Lung (tissue), 12 donors: Measurements from ENCODE around the gene RBM10. TPM values are rescaled to one million over a fixed set of nuclear protein-coding genes. Genes with fewer than 3 reads are reported as not detected.

Experiments
- ATAC-seq: fragments of 200-7000 bp; cut with Tn5 transposase; one replicate; pipeline ENCODE4 v1.9.1; 2020; ENCODE audit warnings: moderate number of reproducible peaks; ENCODE audit not compliant: insufficient read depth, low FRiP score
- DNase-seq, 3 donors: peaks; one replicate each; pipeline ENCODE4 v3.0.0-alpha.2; 2013 to 2017
- H3K27ac ChIP-seq, 2 donors: one replicate each; pipeline ENCODE4 v1.5.1; 2013; ENCODE audit warnings: mild to moderate bottlenecking in 2 of 2, moderate library complexity in 2 of 2, control low read depth in 1 of 2, inconsistent platforms in 1 of 2, low read depth in 1 of 2, low read length in 1 of 2
- H3K27me3 ChIP-seq, 3 donors: one replicate each; pipeline ENCODE4 v1.5.1; 2013; ENCODE audit warnings: low read length in 2 of 3; ENCODE audit not compliant: control insufficient read depth in 3 of 3, insufficient read depth in 3 of 3
- H3K36me3 ChIP-seq, 4 donors: one replicate each; pipeline ENCODE4 v1.5.1; 2013; ENCODE audit warnings: low read length in 4 of 4, mild to moderate bottlenecking in 1 of 4, moderate library complexity in 1 of 4; ENCODE audit not compliant: control insufficient read depth in 4 of 4, insufficient read depth in 4 of 4
- H3K4me1 ChIP-seq, 5 donors: one replicate each; pipeline ENCODE4 v1.5.1; 2013; ENCODE audit warnings: low read length in 5 of 5, mild to moderate bottlenecking in 2 of 5, moderate library complexity in 1 of 5; ENCODE audit not compliant: control insufficient read depth in 5 of 5, insufficient read depth in 5 of 5
- H3K4me3 ChIP-seq: one replicate; pipeline ENCODE4 v1.5.1; 2013; ENCODE audit warnings: mild to moderate bottlenecking, control low read depth, moderate library complexity
- H3K9ac ChIP-seq, 2 donors: one replicate each; pipeline ENCODE4 v1.5.1; 2013; ENCODE audit warnings: low read length in 2 of 2, control low read depth in 1 of 2; ENCODE audit not compliant: insufficient read depth in 1 of 2
- H3K9me3 ChIP-seq, 4 donors: one replicate each; pipeline ENCODE4 v1.5.1; 2013; ENCODE audit warnings: low read length in 3 of 4, mild to moderate bottlenecking in 1 of 4, moderate library complexity in 1 of 4; ENCODE audit not compliant: control insufficient read depth in 4 of 4, insufficient read depth in 3 of 4
- CTCF ChIP-seq: IDR thresholded peaks from 2 replicates; pipeline ENCODE4 v1.5.1; 2012; ENCODE audit warnings: mild to moderate bottlenecking; ENCODE audit errors: control extremely low read depth, extremely low read depth
- WGBS, 2 donors: extraction: QIAGEN DNeasy Blood & Tissue Kit; methylation state at CpG; one replicate each; pipeline ENCODE4 v1.1.7; 2013; 5-methylcytosine and 5-hydroxymethylcytosine counted together
- polyA plus RNA-seq, 2 donors: library from polyadenylated mRNA; stranded (reverse); fragments of 200-250 nt; gene quantifications; one replicate each; pipeline ENCODE4 v1.2.1, GENCODE V29; 2013
- total RNA-seq, 2 donors: library from RNA; depleted of rRNA in 1 of 2; stranded (reverse); fragments of >200 nt in 1 of 2; gene quantifications; one replicate each; pipeline ENCODE4 v1.2.1, GENCODE V29; 2014 to 2021
- donor health status: control.
- donor health status: control.
- donor health status: Bipolar disorder and iron deficiency.
- donor health status: healthy.
- donor health status: DM: yes; HTN: yes; CAD: no.

The RBM10 gene
- total and polyA plus RNA-seq, 4 donors, result 22.2 to 38.6 (median 30.5) TPM

GRCh38 chrX:47224896-47225290 is 79.9 kb downstream of the RBM10 start:
- WGBS, 2 donors, result 95 to 100% methylated on average over 4 of the region's 4 CpGs
- no peak for TF ChIP-seq CTCF
- peaks cover 0 to 2% (median 0%) of the 10 kb centered on the region in 4 donors for H3K9me3 ChIP-seq
- DNase-seq (no peak), ATAC-seq (no peak)
- peaks cover 22 to 42% (median 31%) of the 10 kb centered on the region in 4 donors for H3K36me3 ChIP-seq
- H3K27ac ChIP-seq, result no peak overlapping the region
- H3K27me3 ChIP-seq, result peaks cover 0 to 10% (median 0%) of the 10 kb centered on the region in 3 donors
- peaks cover 0 to 8% (median 6%) of the 10 kb centered on the region in 5 donors for H3K4me1 ChIP-seq
- H3K4me3 ChIP-seq, result no peak overlapping the region
- no peak overlapping the region for H3K9ac ChIP-seq

DNA sequence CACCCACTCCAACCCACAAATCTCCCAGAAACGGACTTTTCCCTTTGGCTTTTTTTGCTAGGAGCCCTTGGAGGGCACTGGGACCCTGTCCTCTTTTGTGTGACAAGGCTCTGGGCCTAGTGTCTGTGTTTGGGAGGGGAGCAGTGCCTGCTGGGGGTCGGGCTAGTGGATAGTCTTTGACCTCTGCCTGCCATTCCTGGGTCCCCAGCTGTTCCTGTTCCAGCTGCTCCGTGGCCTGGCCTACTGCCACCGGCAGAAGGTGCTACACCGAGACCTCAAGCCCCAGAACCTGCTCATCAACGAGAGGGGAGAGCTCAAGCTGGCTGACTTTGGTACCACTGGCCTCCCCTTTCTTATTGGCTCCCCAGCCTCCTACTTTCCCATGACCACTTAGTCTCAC is 81.0 kb downstream of the RBM10 start:
- 91 to 92% methylated on average over 3 to 6 of the region's 6 CpGs for WGBS, 2 donors
- Histone ChIP-seq H3K4me1 (peaks cover 0 to 2% (median 0%) of the 10 kb centered on the region in 5 donors), H3K27me3 (peaks cover 0 to 6% (median 0%) of the 10 kb centered on the region in 3 donors), H3K27ac (no peak overlapping the region), H3K4me3 (no peak overlapping the region), H3K36me3 (peaks cover 22 to 42% (median 31%) of the 10 kb centered on the region in 4 donors), H3K9ac (no peak overlapping the region), H3K9me3 (peaks cover 0 to 2% (median 0%) of the 10 kb centered on the region in 4 donors)
- no peak for DNase-seq
- no peak for TF ChIP-seq CTCF
- no peak for ATAC-seq

DNA sequence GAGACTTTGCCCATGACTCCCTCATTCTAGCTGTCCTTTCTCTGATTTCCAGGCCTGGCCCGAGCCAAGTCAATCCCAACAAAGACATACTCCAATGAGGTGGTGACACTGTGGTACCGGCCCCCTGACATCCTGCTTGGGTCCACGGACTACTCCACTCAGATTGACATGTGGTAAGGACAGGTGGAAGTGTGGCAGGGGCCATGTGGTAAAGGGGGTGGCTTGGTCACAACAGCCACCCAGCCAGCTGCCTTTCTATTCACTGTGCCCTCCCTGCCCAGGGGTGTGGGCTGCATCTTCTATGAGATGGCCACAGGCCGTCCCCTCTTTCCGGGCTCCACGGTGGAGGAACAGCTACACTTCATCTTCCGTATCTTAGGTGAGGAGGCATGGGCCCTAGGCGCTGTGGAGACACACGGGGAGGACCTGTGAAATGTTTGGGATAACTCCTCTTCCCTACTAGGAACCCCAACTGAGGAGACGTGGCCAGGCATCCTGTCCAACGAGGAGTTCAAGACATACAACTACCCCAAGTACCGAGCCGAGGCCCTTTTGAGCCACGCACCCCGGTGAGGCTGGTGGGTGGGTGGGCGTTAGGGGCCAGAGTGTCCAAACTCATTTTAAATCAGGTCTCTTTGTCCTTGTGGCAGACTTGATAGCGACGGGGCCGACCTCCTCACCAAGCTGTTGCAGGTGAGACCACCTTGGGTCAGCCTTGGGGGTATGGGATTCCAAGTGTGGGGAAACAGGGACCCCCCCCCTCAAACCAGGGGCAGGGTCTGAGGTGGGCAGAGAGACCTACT is 81.7 kb downstream of the RBM10 start:
- ATAC-seq, result no peak
- H3K36me3 ChIP-seq, result peaks cover 19 to 42% (median 31%) of the 10 kb centered on the region in 4 donors

More for the DNA sequence above, 81.7 kb downstream of the RBM10 start:
- H3K4me1 ChIP-seq, result no peaks in the 10 kb centered on the region
- peaks cover 0 to 2% (median 0%) of the 10 kb centered on the region in 4 donors for H3K9me3 ChIP-seq
- peaks cover 0 to 6% (median 0%) of the 10 kb centered on the region in 3 donors for H3K27me3 ChIP-seq
- no peak for TF ChIP-seq CTCF
- H3K9ac ChIP-seq, result no peak overlapping the region
- no peak for DNase-seq
- WGBS, 2 donors, result 93 to 94% methylated on average over 18 to 19 of the region's 19 CpGs
- H3K27ac ChIP-seq, result no peak overlapping the region
- no peak overlapping the region for H3K4me3 ChIP-seq
